A549 (cell line): ENCODE results near the gene ZBTB38. TPM values are rescaled to one million over a fixed set of nuclear protein-coding genes. Genes with fewer than 3 reads are reported as not detected.
A peak's percentile ranks its signal among the peaks of the same experiment; 100 is the strongest.

Experiments
- ATAC-seq, 2 experiments: fragments of 200-7000 bp in 1 of 2; fragments of >200 bp in 1 of 2; cut with Nextera tagmentation in 1 of 2; cut with Tn5 transposase in 1 of 2; 3 replicates each; pipeline versions ENCODE4 v1.8.0 to v1.9.1; 2018 to 2020; ENCODE audit warnings: mild to moderate bottlenecking in 1 of 2, moderate library complexity in 1 of 2
- CTCF ChIA-PET: fragments of 300-600 bp; sonication (Branson Sonifier 250); formaldehyde crosslinking; extraction: SDS; loops from one replicate; lab custom pipeline; 2021; ENCODE audit warnings: antibody characterized with exemption, inconsistent platforms; lab: Yijun Ruan, JAX
- POLR2A ChIA-PET: fragments of 350-600 bp; formaldehyde crosslinking; extraction: SDS; loops from one replicate; lab custom pipeline; 2021; ENCODE audit warnings: antibody characterized with exemption, inconsistent platforms; lab: Yijun Ruan, JAX
- DNase-seq, 2 experiments: peaks; one replicate each; pipeline versions ENCODE4 v3.0.0 to v3.0.0-alpha.2; 2011 to 2016; ENCODE audit warnings: low read depth in 1 of 2, low spot score in 1 of 2
- FAIRE-seq: peaks from 2 replicates; lab custom pipeline; 2011; peaks lifted over from hg19 to GRCh38; lab: Jason Lieb, UNC
- H3K27ac ChIP-seq, 2 experiments: fragments of >200 bp; sonication (Bioruptor Twin); formaldehyde crosslinking; 3 replicates each; pipeline ENCODE4 v1.5.1; 2016 to 2017
- H3K4me1 ChIP-seq: fragments of >200 bp; sonication (Bioruptor Twin); formaldehyde crosslinking; 3 replicates; pipeline ENCODE4 v1.6.1; 2016
- H3K4me2 ChIP-seq: fragments of >200 bp; sonication (Bioruptor Twin); formaldehyde crosslinking; 3 replicates; pipeline ENCODE4 v1.6.1; 2016
- H3K4me3 ChIP-seq: fragments of >200 bp; sonication (Bioruptor Twin); formaldehyde crosslinking; 3 replicates; pipeline ENCODE4 v1.5.1; 2016
- H3K9me3 ChIP-seq: fragments of >200 bp; sonication (Bioruptor Twin); formaldehyde crosslinking; 3 replicates; pipeline ENCODE4 v1.6.1; 2016
- ATOH8 ChIP-seq: fragments of 250-450 bp; sonication (Bioruptor Pico); IDR thresholded peaks from 2 replicates; pipeline ENCODE4 v1.5.0; 2020; ENCODE audit warnings: low read depth, mild to moderate bottlenecking, moderate library complexity
- CBX2 ChIP-seq: fragments of 200-600 bp; sonication (generic); IDR thresholded peaks from 2 replicates; pipeline ENCODE4 v1.6.1; 2016; ENCODE audit warnings: low read depth, mild to moderate bottlenecking, borderline replicate concordance
- CEBPB ChIP-seq, 2 experiments: fragments of >200 bp in 1 of 2; sonication (Bioruptor Twin) in 1 of 2; formaldehyde crosslinking in 1 of 2; IDR thresholded peaks; 2 replicates each; pipeline ENCODE4 v1.6.1; 2012 to 2016
- EP300 ChIP-seq, 2 experiments: fragments of >200 bp; sonication (Bioruptor Twin); formaldehyde crosslinking; IDR thresholded peaks; 2 replicates in 1 of 2; 3 replicates in 1 of 2; pipeline ENCODE4 v1.6.1; 2016 to 2017
- ESRRA ChIP-seq: fragments of 150-350 bp; IDR thresholded peaks from 2 replicates; pipeline ENCODE4 v1.6.1; 2014; ENCODE audit warnings: mild to moderate bottlenecking, low read length, borderline replicate concordance
- FOSB ChIP-seq: fragments of 250-450 bp; sonication (Bioruptor Pico); IDR thresholded peaks from 2 replicates; pipeline ENCODE4 v1.5.0; 2020; ENCODE audit warnings: mild to moderate bottlenecking, moderate library complexity
- FOXS1 ChIP-seq: fragments of 250-450 bp; sonication (Bioruptor Pico); IDR thresholded peaks from 2 replicates; pipeline ENCODE4 v1.5.0; 2020; ENCODE audit warnings: mild to moderate bottlenecking, moderate library complexity
- HDAC2 ChIP-seq: fragments of 200-600 bp; sonication (generic); IDR thresholded peaks from 2 replicates; pipeline ENCODE4 v1.6.1; 2016
- HEYL ChIP-seq: fragments of 250-450 bp; sonication (Bioruptor Pico); IDR thresholded peaks from 2 replicates; pipeline ENCODE4 v1.8.0; 2021; ENCODE audit warnings: mild to moderate bottlenecking, moderate library complexity
- HOXA7 ChIP-seq: fragments of 250-450 bp; sonication (Bioruptor Pico); IDR thresholded peaks from 2 replicates; pipeline ENCODE4 v1.5.0; 2020; ENCODE audit warnings: mild to moderate bottlenecking, moderate library complexity
- HOXB13 ChIP-seq: fragments of 250-450 bp; sonication (Bioruptor Pico); IDR thresholded peaks from 2 replicates; pipeline ENCODE4 v1.5.0; 2020; ENCODE audit warnings: low read depth, mild to moderate bottlenecking, moderate library complexity
- JUN ChIP-seq, 2 experiments: fragments of >200 bp; sonication (Bioruptor Twin); formaldehyde crosslinking; IDR thresholded peaks; 2 replicates in 1 of 2; 3 replicates in 1 of 2; pipeline ENCODE4 v1.6.1; 2016 to 2017
- JUNB ChIP-seq: fragments of >200 bp; sonication (Bioruptor Twin); formaldehyde crosslinking; IDR thresholded peaks from 2 replicates; pipeline ENCODE4 v1.6.1; 2016
- KDM5A ChIP-seq: fragments of 200-600 bp; sonication (generic); IDR thresholded peaks from 2 replicates; pipeline ENCODE4 v1.6.1; 2016; ENCODE audit warnings: antibody characterized with exemption, mild to moderate bottlenecking
- MAFK ChIP-seq: fragments of 450-650 bp; IDR thresholded peaks from 2 replicates; pipeline ENCODE4 v1.6.1; 2014; ENCODE audit not compliant: partially characterized antibody
- MAZ ChIP-seq: fragments of 150-350 bp; IDR thresholded peaks from 2 replicates; pipeline ENCODE4 v1.6.1; 2014; ENCODE audit warnings: antibody characterized with exemption, low read depth, low read length, borderline replicate concordance
- MYC ChIP-seq: IDR thresholded peaks from 2 replicates; pipeline ENCODE4 v1.6.1; 2012; ENCODE audit warnings: mild to moderate bottlenecking, inconsistent platforms, low read length, improper control_type of control experiment, borderline replicate concordance
- NFE2L2 ChIP-seq: fragments of 150-350 bp; conservative IDR thresholded peaks from 2 replicates; pipeline ENCODE4 v1.6.1; 2014; ENCODE audit warnings: low read length
- NPAS2 ChIP-seq: fragments of 250-450 bp; sonication (Bioruptor Pico); IDR thresholded peaks from 2 replicates; pipeline ENCODE4 v1.8.0; 2022; ENCODE audit warnings: mild to moderate bottlenecking, moderate library complexity, borderline replicate concordance
- PHF8 ChIP-seq: fragments of 200-600 bp; sonication (generic); IDR thresholded peaks from 2 replicates; pipeline ENCODE4 v1.6.1; 2016; ENCODE audit warnings: low read depth, mild to moderate bottlenecking, antibody characterized with exemption, moderate library complexity, borderline replicate concordance
- POLR2AphosphoS2 ChIP-seq: conservative IDR thresholded peaks from 2 replicates; pipeline ENCODE4 v1.6.1; 2012; ENCODE audit warnings: low read length, improper control_type of control experiment, inconsistent platforms
- RARB ChIP-seq: fragments of 250-450 bp; sonication (Bioruptor Pico); IDR thresholded peaks from 2 replicates; pipeline ENCODE4 v1.8.0; 2021; ENCODE audit warnings: mild to moderate bottlenecking, moderate library complexity
- REST ChIP-seq: fragments of 200-600 bp; sonication (generic); IDR thresholded peaks from 2 replicates; pipeline ENCODE4 v1.6.1; 2016; ENCODE audit warnings: antibody characterized with exemption, mild to moderate bottlenecking, moderate library complexity
- RFX5 ChIP-seq: fragments of 450-650 bp; IDR thresholded peaks from 2 replicates; pipeline ENCODE4 v1.7.1; 2014; ENCODE audit warnings: antibody characterized with exemption, mild to moderate bottlenecking, moderate library complexity
- TFCP2L1 ChIP-seq: fragments of 250-450 bp; sonication (Bioruptor Pico); IDR thresholded peaks from 2 replicates; pipeline ENCODE4 v1.5.0; 2021; ENCODE audit warnings: mild to moderate bottlenecking
- TP53 ChIP-seq: fragments of 250-450 bp; sonication (Bioruptor Pico); IDR thresholded peaks from 2 replicates; pipeline ENCODE4 v1.5.0; 2021; ENCODE audit warnings: mild to moderate bottlenecking, moderate library complexity
- ZFP36 ChIP-seq: fragments of 450-650 bp; IDR thresholded peaks from 2 replicates; pipeline ENCODE4 v1.6.1; 2014; ENCODE audit warnings: borderline replicate concordance; ENCODE audit not compliant: partially characterized antibody
- ZNF302 ChIP-seq: fragments of 250-450 bp; sonication (Bioruptor Pico); IDR thresholded peaks from 2 replicates; pipeline ENCODE4 v1.9.0; 2021; ENCODE audit warnings: inconsistent platforms, mild to moderate bottlenecking, moderate library complexity
- ZSCAN20 ChIP-seq: fragments of 250-450 bp; sonication (Bioruptor Pico); IDR thresholded peaks from 2 replicates; pipeline ENCODE4 v1.8.0; 2022; ENCODE audit warnings: mild to moderate bottlenecking, moderate library complexity
- WGBS: methylation state at CpG from one replicate; pipeline ENCODE4 v1.1.6; 2017; ENCODE audit errors: missing lambda C conversion rate; 5-methylcytosine and 5-hydroxymethylcytosine counted together
- polyA plus RNA-seq, 4 experiments: library from polyadenylated mRNA; depleted of rRNA in 3 of 4; stranded (reverse); fragments of >200 nt; fragmentation: RNase III in 1 of 4; extraction: RNeasy Plus Mini Kit Qiagen cat#74134 plus additional on column Dnase treatment in 1 of 4; gene quantifications; 2 replicates in 3 of 4; 3 replicates in 1 of 4; pipeline ENCODE4 v1.2.3, GENCODE V29; 2011 to 2017

The ZBTB38 gene
- polyA plus RNA-seq, 2 of the 4 experiments (the other 2 are of a cell fraction), result 72.0 to 110 TPM

- H3K4me1 ChIP-seq, result peaks cover 78% of the 10 kb centered on the region
- H3K27ac ChIP-seq, result no peak overlapping the region
- H3K4me2 ChIP-seq, result no peak overlapping the region
- TF ChIP-seq CEBPB (IDR thresholded peaks at IDR 0.05) (peak in 1 of 2 experiments; percentile 59; a peak in 2 of 4 replicates), RARB (CRISPR knock-in tag) (no peak)
- WGBS, result 82% methylated on average over 5 of the region's 5 CpGs
- ChIA-PET CTCF (no interaction called here), POLR2A (no interaction called here)
- no peak for DNase-seq
- no peak for ATAC-seq
- FAIRE-seq, result no peak
- no peaks in the 10 kb centered on the region for H3K9me3 ChIP-seq
- no peak overlapping the region for H3K4me3 ChIP-seq
Observed at GRCh38 chr3:141389703-141390102, 21.4 kb downstream of the ZBTB38 start.

GRCh38 chr3:141390747-141391146, 22.4 kb downstream of the ZBTB38 start:
- no peak for TF ChIP-seq HDAC2
- no peak for TF ChIP-seq EP300 (IDR thresholded peaks at IDR 0.05)
- TF ChIP-seq RFX5, result no peak
- no peak for TF ChIP-seq HEYL (CRISPR knock-in tag)
- TF ChIP-seq MYC, result no peak
- no peak for TF ChIP-seq ATOH8
- no peak for TF ChIP-seq POLR2AphosphoS2
- no peak for TF ChIP-seq FOXS1 (CRISPR knock-in tag)
- no peak for TF ChIP-seq NPAS2 (CRISPR knock-in tag)
- no peak for TF ChIP-seq TP53
- TF ChIP-seq ZSCAN20 (CRISPR knock-in tag), result no peak
- CTCF ChIA-PET, result interaction anchor here (1.6 to 1.7 kb wide), 2 partner anchors 30 to 61 kb away, joined by 5 to 6 read pairs; no protein-coding TSS in a partner anchor
- Histone ChIP-seq H3K4me2 (no peak overlapping the region), H3K9me3 (0 out of 3 replicates have a peak, but pooled peaks cover 1% of the 10 kb centered on the region), H3K4me3 (no peak overlapping the region), H3K27ac (peak overlapping the region in 1 of 2 experiments; percentile 74; a peak in 2 of 6 replicates), H3K4me1 (peaks cover 67% of the 10 kb centered on the region)
- FAIRE-seq, result no peak
- no peak for DNase-seq
- WGBS, result 86% methylated on average over 5 of the region's 5 CpGs
- POLR2A ChIA-PET, result no interaction called here
- ATAC-seq, result no peak

- CTCF ChIA-PET, result interaction anchor here (1.6 to 1.7 kb wide), 2 partner anchors 31 to 61 kb away, joined by 5 to 6 read pairs; no protein-coding TSS in a partner anchor
- FAIRE-seq (no peak), DNase-seq (no peak), ATAC-seq (no peak)
- TF ChIP-seq KDM5A (no peak), NFE2L2 (no peak), TFCP2L1 (no peak), JUN (IDR thresholded peaks at IDR 0.05) (no peak), ZFP36 (no peak), MAZ (no peak), CBX2 (no peak), ESRRA (no peak), HOXA7 (CRISPR knock-in tag) (no peak), MAFK (no peak), FOSB (CRISPR knock-in tag) (no peak), ZNF302 (no peak), PHF8 (no peak), POLR2AphosphoS2 (no peak), REST (no peak), JUNB (no peak), HOXB13 (CRISPR knock-in tag) (no peak)
- 95% methylated on average over 4 of the region's 4 CpGs for WGBS
- Histone ChIP-seq H3K4me1 (peaks cover 60% of the 10 kb centered on the region), H3K9me3 (peaks cover 7% of the 10 kb centered on the region), H3K27ac (peak overlapping the region; percentile 30 to 74; a peak in 5 of 6 replicates), H3K4me2 (0 out of 3 replicates have a peak overlapping the region, but pooled peaks have one; percentile 10), H3K4me3 (no peak overlapping the region)
- POLR2A ChIA-PET, result no interaction called here
Observed at GRCh38 chr3:141391298-141391990, 23.1 kb downstream of the ZBTB38 start.
